ENCODE results near the gene OVOL1.

- TF ChIP-seq POLR2A (IDR thresholded peaks at IDR 0.05; ENCODE audit: control extremely low read depth in 1 of 2, low read depth in 2 of 2, low read length in 2 of 2), result no peak
- TF ChIP-seq TAF1 (IDR thresholded peaks at IDR 0.05; ENCODE audit: low read depth, low read length), result no peak
- no peak for TF ChIP-seq KDM1A (IDR thresholded peaks at IDR 0.05; ENCODE audit: borderline replicate concordance, low read length)
- TF ChIP-seq EP300 (IDR thresholded peaks at IDR 0.05; ENCODE audit: borderline replicate concordance in 1 of 2, low read depth in 2 of 2, low read length in 2 of 2), result no peak
- no peak for TF ChIP-seq CHD2 (IDR thresholded peaks at IDR 0.05; ENCODE audit: low read length)
- no peak for TF ChIP-seq EZH2 (IDR thresholded peaks at IDR 0.05; ENCODE audit: low read depth, low read length, severe bottlenecking)
Measured at GRCh38 chr11:65743681-65744025, 43.2 kb upstream of the OVOL1 start.
